HepG2 (cell line): ENCODE measurements around the gene TECTA. TPM values are rescaled to one million over a fixed set of nuclear protein-coding genes. Genes with fewer than 3 reads are reported as not detected.

Experiments
- ATAC-seq: fragments of 200-7000 bp; cut with Tn5 transposase; 3 replicates; pipeline ENCODE4 v1.9.1; 2020; ENCODE audit warnings: mild to moderate bottlenecking, moderate library complexity
- BruUV-seq: library from RNA; stranded (reverse); fragments of 400-500 nt; replicated peaks from 2 replicates; lab custom pipeline; 2021; lab: Mats Ljungman, UMichigan
- CTCF ChIA-PET: fragments of 300-600 bp; formaldehyde crosslinking; extraction: SDS; loops from one replicate; lab custom pipeline; 2021; ENCODE audit warnings: low total read pairs, inconsistent platforms, low intra/inter-chr PET ratio; lab: Yijun Ruan, JAX
- POLR2A ChIA-PET: fragments of 350-600 bp; sonication (Branson Sonifier 250); formaldehyde crosslinking; loops from one replicate; lab custom pipeline; 2020; ENCODE audit warnings: antibody characterized with exemption, inconsistent platforms; lab: Yijun Ruan, JAX
- DNase-seq: peaks from one replicate; pipeline ENCODE4 v3.0.0-alpha.2; 2015; ENCODE audit warnings: low spot score
- FAIRE-seq: peaks from 3 replicates; lab custom pipeline; 2011; peaks lifted over from hg19 to GRCh38; lab: Jason Lieb, UNC
- H2AFZ ChIP-seq: one replicate; pipeline ENCODE4 v1.6.1; 2011; ENCODE audit warnings: low read length, inconsistent platforms
- H3K27ac ChIP-seq: fragments of 300-600 bp; 3 replicates; pipeline ENCODE4 v1.8.0; 2011; ENCODE audit warnings: mixed run types, mild to moderate bottlenecking, mixed read lengths, low read length, inconsistent platforms; ENCODE audit not compliant: insufficient read depth; ENCODE audit errors: extremely low read length
- H3K27me3 ChIP-seq, 2 experiments: fragments of 200-600 bp in 1 of 2; 2 replicates in 1 of 2; 3 replicates in 1 of 2; pipeline versions ENCODE4 v1.6.0 to v1.8.0; 2011; ENCODE audit warnings: low read length in 2 of 2, mild to moderate bottlenecking in 2 of 2, moderate library complexity in 2 of 2, inconsistent platforms in 1 of 2; ENCODE audit not compliant: insufficient read depth in 2 of 2, control insufficient read depth in 1 of 2
- H3K36me3 ChIP-seq, 2 experiments: fragments of 200-600 bp in 1 of 2; replicated peaks in 1 of 2; 2 replicates in 1 of 2; 3 replicates in 1 of 2; pipeline versions ENCODE4 v1.5.1 to v1.8.0; 2011; ENCODE audit warnings: low read length in 2 of 2, inconsistent platforms in 1 of 2; ENCODE audit not compliant: insufficient read depth in 2 of 2, control insufficient read depth in 1 of 2
- H3K4me1 ChIP-seq: 2 replicates; pipeline ENCODE4 v1.5.1; 2012; ENCODE audit warnings: low read length, inconsistent platforms; ENCODE audit not compliant: insufficient read depth
- H3K4me2 ChIP-seq: 2 replicates; pipeline ENCODE4 v1.6.0; 2011; ENCODE audit warnings: low read depth, low read length, inconsistent platforms
- H3K4me3 ChIP-seq, 3 experiments: fragments of 200-600 bp in 1 of 3; sonication (generic), shearing (Covaris generic) in 1 of 3; replicated peaks in 1 of 3; 2 replicates each; pipeline ENCODE4 v1.5.1; 2011 to 2016; ENCODE audit warnings: low read length in 3 of 3, inconsistent platforms in 2 of 3, low read depth in 2 of 3, mild to moderate bottlenecking in 2 of 3, control low read depth in 1 of 3, mixed read lengths in 1 of 3; ENCODE audit not compliant: insufficient read depth in 1 of 3
- H3K79me2 ChIP-seq: one replicate; pipeline ENCODE4 v1.6.1; 2011; ENCODE audit warnings: low read length, inconsistent platforms; ENCODE audit not compliant: insufficient read depth
- H3K9ac ChIP-seq: 2 replicates; pipeline ENCODE4 v1.6.0; 2011; ENCODE audit warnings: mild to moderate bottlenecking, low read depth, low read length, inconsistent platforms; ENCODE audit not compliant: insufficient read depth
- H3K9me3 ChIP-seq: 2 replicates; pipeline ENCODE4 v1.5.1; 2012; ENCODE audit warnings: mild to moderate bottlenecking, low read length
- H4K20me1 ChIP-seq: 2 replicates; pipeline ENCODE4 v1.6.0; 2011; ENCODE audit warnings: inconsistent platforms, mild to moderate bottlenecking, low read length, moderate library complexity; ENCODE audit not compliant: insufficient read depth
- CHCHD3 ChIP-seq: sonication (generic); formaldehyde crosslinking; IDR thresholded peaks from 2 replicates; pipeline ENCODE4 v1.8.0; 2022; ENCODE audit warnings: mild to moderate bottlenecking, missing genetic modification reagents, moderate library complexity
- CHD4 ChIP-seq: fragments of 200-600 bp; sonication (generic); IDR thresholded peaks from 2 replicates; pipeline ENCODE4 v1.7.0; 2017; ENCODE audit warnings: mild to moderate bottlenecking, low read length, borderline replicate concordance
- SP2 ChIP-seq: sonication (generic); formaldehyde crosslinking; IDR thresholded peaks from 2 replicates; pipeline ENCODE4 v1.5.1; 2020; ENCODE audit warnings: mild to moderate bottlenecking, missing genetic modification reagents
- ZNF383 ChIP-seq: sonication (generic); formaldehyde crosslinking; IDR thresholded peaks from 2 replicates; pipeline ENCODE4 v1.4.0; 2020; ENCODE audit warnings: missing genetic modification reagents, mild to moderate bottlenecking, borderline replicate concordance
- ZNF501 ChIP-seq: sonication (generic); formaldehyde crosslinking; IDR thresholded peaks from 2 replicates; pipeline ENCODE4 v1.5.1; 2020; ENCODE audit warnings: mild to moderate bottlenecking, moderate library complexity, missing genetic modification reagents
- ZSCAN31 ChIP-seq: sonication (generic); formaldehyde crosslinking; IDR thresholded peaks from 2 replicates; pipeline ENCODE4 v1.5.0; 2020; ENCODE audit warnings: low read depth, mild to moderate bottlenecking, missing genetic modification reagents
- ZSCAN9 ChIP-seq: IDR thresholded peaks from 2 replicates; pipeline ENCODE4 v1.6.1; 2016; ENCODE audit warnings: borderline replicate concordance
- WGBS: methylation state at CpG from one replicate; pipeline ENCODE4 v1.1.6; 2017; ENCODE audit warnings: low lambda C conversion rate; 5-methylcytosine and 5-hydroxymethylcytosine counted together
- in situ Hi-C: cut with HindIII; loops from 2 replicates; pipeline ENCODE4 v1.10.0; 2017; ENCODE audit warnings: low pct_unique_long_range_greater_than_20kb; ENCODE audit not compliant: extremely low pct_ligation_motif_present
- intact Hi-C: fragments of 100-400 bp; cut with micrococcal nuclease; formaldehyde crosslinking; loops from one replicate; pipeline ENCODE4 v1.10.0; 2022; ENCODE audit not compliant: unreplicated experiment
- polyA plus RNA-seq, 8 experiments: library from polyadenylated mRNA; depleted of rRNA in 3 of 8; stranded (reverse) in 7 of 8; unstranded in 1 of 8; fragments of >200 nt; fragmentation: Illumina TruSeq in 4 of 8; extraction: Trizol in 4 of 8; gene quantifications; 2 replicates each; pipeline versions ENCODE4 v1.2.1 to v1.2.3, GENCODE V29; 2011 to 2016; ENCODE audit warnings: low read depth in 4 of 8, missing spikeins in 1 of 8, mixed read lengths in 1 of 8; ENCODE audit not compliant: insufficient read depth in 1 of 8
- total RNA-seq, 5 experiments: library from RNA; depleted of rRNA; stranded (reverse); fragments of >200 nt; fragmentation: Illumina TruSeq; extraction: Trizol; gene quantifications; 2 replicates each; pipeline ENCODE4 v1.2.3, GENCODE V29; 2016; ENCODE audit warnings: low read depth in 1 of 5
- TF ChIP-seq, protein P1 (sequence below): sonication (generic); formaldehyde crosslinking; IDR thresholded peaks from 2 replicates; pipeline ENCODE4 v1.5.1; 2020; ENCODE audit warnings: missing genetic modification reagents, mild to moderate bottlenecking, borderline replicate concordance

The TECTA gene
- total and polyA plus RNA-seq, 2 of the 13 experiments (the other 11 are each of a cell fraction or from before 2014, with no cell fraction given): 0.04 to 0.17 TPM

GRCh38 chr11:121221496-121222200, 120.6 kb downstream of the TECTA start:
- FAIRE-seq (no peak), ATAC-seq (no peak), DNase-seq (no peak)
- CTCF ChIA-PET: no interaction called here
- H4K20me1 ChIP-seq: no peaks in the 10 kb centered on the region
- no peak overlapping the region for H3K27ac ChIP-seq
- POLR2A ChIA-PET: no interaction called here
- in situ Hi-C loops: no loop called here
- H3K9me3 ChIP-seq: no peaks in the 10 kb centered on the region
- no TSS peak for BruUV-seq
- 43% methylated on average over 5 of the region's 5 CpGs for WGBS
- H3K27me3 ChIP-seq: no peaks in the 10 kb centered on the region
- intact Hi-C loops: no loop called here
- no peak overlapping the region for H3K9ac ChIP-seq
- no peaks in the 10 kb centered on the region for H3K79me2 ChIP-seq
- 0 out of 2 replicates have a peak, but pooled peaks cover 6% of the 10 kb centered on the region for H3K4me1 ChIP-seq
- no peak overlapping the region for H2AFZ ChIP-seq
- no peak overlapping the region for H3K4me2 ChIP-seq
- TF ChIP-seq ZSCAN9 (CRISPR knock-in tag): no peak
- no peak for TF ChIP-seq CHD4
- TF ChIP-seq SP2 (CRISPR knock-in tag): no peak
- TF ChIP-seq, protein P1, sequence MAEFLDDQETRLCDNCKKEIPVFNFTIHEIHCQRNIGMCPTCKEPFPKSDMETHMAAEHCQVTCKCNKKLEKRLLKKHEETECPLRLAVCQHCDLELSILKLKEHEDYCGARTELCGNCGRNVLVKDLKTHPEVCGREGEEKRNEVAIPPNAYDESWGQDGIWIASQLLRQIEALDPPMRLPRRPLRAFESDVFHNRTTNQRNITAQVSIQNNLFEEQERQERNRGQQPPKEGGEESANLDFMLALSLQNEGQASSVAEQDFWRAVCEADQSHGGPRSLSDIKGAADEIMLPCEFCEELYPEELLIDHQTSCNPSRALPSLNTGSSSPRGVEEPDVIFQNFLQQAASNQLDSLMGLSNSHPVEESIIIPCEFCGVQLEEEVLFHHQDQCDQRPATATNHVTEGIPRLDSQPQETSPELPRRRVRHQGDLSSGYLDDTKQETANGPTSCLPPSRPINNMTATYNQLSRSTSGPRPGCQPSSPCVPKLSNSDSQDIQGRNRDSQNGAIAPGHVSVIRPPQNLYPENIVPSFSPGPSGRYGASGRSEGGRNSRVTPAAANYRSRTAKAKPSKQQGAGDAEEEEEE (CRISPR knock-in tag): no peak
- TF ChIP-seq ZNF383 (CRISPR knock-in tag): no peak
- TF ChIP-seq CHCHD3 (CRISPR knock-in tag): no peak
- TF ChIP-seq, all 625 proteins: peak for 0
- Histone ChIP-seq H3K36me3 (no peaks in the 10 kb centered on the region), H3K4me3 (no peak overlapping the region)

DNA sequence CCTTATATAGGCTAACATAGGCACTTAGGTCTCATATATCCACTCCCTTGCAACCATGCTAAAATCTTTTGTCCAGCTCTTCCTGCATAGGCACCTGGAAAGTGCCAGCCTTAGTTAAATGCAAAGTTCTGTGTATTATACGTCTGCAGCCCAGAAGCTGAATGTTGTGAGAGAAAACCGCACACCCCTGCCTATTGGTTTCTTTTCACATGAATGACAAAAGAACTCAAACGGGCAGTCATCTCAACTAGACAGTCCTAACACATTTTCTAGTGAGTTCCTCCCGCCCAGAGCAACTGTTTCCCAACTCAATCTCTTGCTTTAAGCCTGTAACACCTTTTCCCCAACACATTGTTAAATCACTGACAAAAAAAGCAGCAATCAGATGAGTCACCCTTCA, 122.1 kb downstream of the TECTA start:
- ATAC-seq: no peak
- no peaks in the 10 kb centered on the region for H3K79me2 ChIP-seq
- H3K4me2 ChIP-seq: no peak overlapping the region
- H2AFZ ChIP-seq: no peak overlapping the region
- FAIRE-seq: no peak
- H3K4me1 ChIP-seq: 0 out of 2 replicates have a peak, but pooled peaks cover 6% of the 10 kb centered on the region
- no peak overlapping the region for H3K9ac ChIP-seq
- no peaks in the 10 kb centered on the region for H3K27me3 ChIP-seq
- H3K36me3 ChIP-seq: no peaks in the 10 kb centered on the region
- WGBS: 18% methylated on average over 4 of the region's 4 CpGs
- no TSS peak for BruUV-seq
- no peaks in the 10 kb centered on the region for H3K9me3 ChIP-seq
- no peak overlapping the region for H3K27ac ChIP-seq
- ChIA-PET CTCF (no interaction called here), POLR2A (no interaction called here)
- intact Hi-C loops (no loop called here), in situ Hi-C loops (no loop called here)
- DNase-seq: no peak
- no peaks in the 10 kb centered on the region for H4K20me1 ChIP-seq
- TF ChIP-seq ZNF501 (CRISPR knock-in tag) (no peak), ZSCAN31 (CRISPR knock-in tag) (no peak)
- no peak overlapping the region for H3K4me3 ChIP-seq
